Caco-2 (cell line): Measurements from ENCODE around the gene MIPEP. TPM values are rescaled to one million over a fixed set of nuclear protein-coding genes. Genes with fewer than 3 reads are reported as not detected.
"Not testable (repeated sequence)": the region's sequence is repeated elsewhere in the genome, so short reads cannot be mapped to it uniquely, and the experiment has no call there.

Experiments used
- BruUV-seq: library from RNA; stranded (reverse); fragments of 400-500 nt; replicated peaks from 2 replicates; lab custom pipeline; 2021; lab: Mats Ljungman, UMichigan
- CTCF ChIA-PET: fragments of 300-600 bp; sonication (Branson Sonifier 250); formaldehyde crosslinking; loops from one replicate; lab custom pipeline; 2022; ENCODE audit warnings: antibody characterized with exemption; lab: Charles Lee
- POLR2A ChIA-PET: fragments of 300-600 bp; sonication (Branson Sonifier 250); formaldehyde crosslinking; loops from one replicate; lab custom pipeline; 2022; ENCODE audit warnings: antibody characterized with exemption; lab: Charles Lee
- DNase-seq, 2 experiments: peaks; one replicate each; pipeline versions ENCODE4 v3.0.0 to v3.0.0-alpha.2; 2020 to 2022
- H3K27me3 ChIP-seq: replicated peaks from 2 replicates; pipeline ENCODE4 v1.6.0; 2011; ENCODE audit warnings: low read length; ENCODE audit not compliant: control insufficient read depth, insufficient read depth
- H3K36me3 ChIP-seq: 2 replicates; pipeline ENCODE4 v1.5.1; 2011; ENCODE audit warnings: low read length; ENCODE audit not compliant: control insufficient read depth, insufficient read depth
- H3K4me1 ChIP-seq: fragments of 250-450 bp; sonication (Bioruptor Pico); 2 replicates; pipeline ENCODE4 v1.5.1; 2020; ENCODE audit warnings: mild to moderate bottlenecking
- H3K4me3 ChIP-seq: 2 replicates; pipeline ENCODE4 v1.5.1; 2011; ENCODE audit warnings: low read depth, mild to moderate bottlenecking, control low read depth, low read length
- H3K9me3 ChIP-seq: fragments of 250-450 bp; sonication (Bioruptor Pico); 2 replicates; pipeline ENCODE4 v1.5.1; 2020; ENCODE audit warnings: mild to moderate bottlenecking, moderate library complexity
- H3K27ac Mint-ChIP-seq: one replicate; pipeline ENCODE4 v1.8.0; 2022; ENCODE audit warnings: mixed read lengths; ENCODE audit not compliant: unreplicated experiment
- H3K27me3 Mint-ChIP-seq: one replicate; pipeline ENCODE4 v1.8.0; 2022; ENCODE audit warnings: mixed read lengths; ENCODE audit not compliant: insufficient read depth, unreplicated experiment
- H3K36me3 Mint-ChIP-seq: one replicate; pipeline ENCODE4 v1.8.0; 2022; ENCODE audit warnings: mild to moderate bottlenecking, mixed read lengths; ENCODE audit not compliant: insufficient read depth, unreplicated experiment
- H3K4me1 Mint-ChIP-seq: one replicate; pipeline ENCODE4 v1.8.0; 2022; ENCODE audit warnings: low read depth, mixed read lengths; ENCODE audit not compliant: unreplicated experiment
- H3K4me3 Mint-ChIP-seq: one replicate; pipeline ENCODE4 v1.8.0; 2022; ENCODE audit warnings: mild to moderate bottlenecking, moderate library complexity, mixed read lengths; ENCODE audit not compliant: unreplicated experiment
- H3K9me3 Mint-ChIP-seq: one replicate; pipeline ENCODE4 v1.8.0; 2022; ENCODE audit warnings: mixed read lengths; ENCODE audit not compliant: unreplicated experiment
- intact Hi-C: fragments of 100-400 bp; cut with micrococcal nuclease; formaldehyde crosslinking; loops from one replicate; pipeline ENCODE4 v1.10.0; 2022; ENCODE audit not compliant: unreplicated experiment
- total RNA-seq: library from RNA; stranded (reverse); gene quantifications from 2 replicates; pipeline ENCODE4 v1.2.3, GENCODE V29; 2022
- TF ChIP-seq, protein P1 (sequence below), 2 experiments: fragments of 200-600 bp in 1 of 2; IDR thresholded peaks; 1 replicate in 1 of 2; 2 replicates in 1 of 2; pipeline versions ENCODE4 v1.5.1 to v1.8.0; 2011 to 2022; ENCODE audit warnings: antibody characterized with exemption in 1 of 2, control low read depth in 1 of 2, inconsistent platforms in 1 of 2, low read depth in 1 of 2, low read length in 1 of 2, mild to moderate bottlenecking in 1 of 2, moderate library complexity in 1 of 2; ENCODE audit not compliant: insufficient read depth in 1 of 2, severe bottlenecking in 1 of 2, unreplicated experiment in 1 of 2

MIPEP gene
- total RNA-seq, 1 experiment from 2014 or later, result 40.6 TPM

GRCh38 chr13:23750383-23751121 is 138.6 kb downstream of the MIPEP start:
- Mint-ChIP-seq H3K27me3 (no peaks in the 10 kb centered on the region), H3K4me3 (peak overlapping the region; percentile 45)

DNA sequence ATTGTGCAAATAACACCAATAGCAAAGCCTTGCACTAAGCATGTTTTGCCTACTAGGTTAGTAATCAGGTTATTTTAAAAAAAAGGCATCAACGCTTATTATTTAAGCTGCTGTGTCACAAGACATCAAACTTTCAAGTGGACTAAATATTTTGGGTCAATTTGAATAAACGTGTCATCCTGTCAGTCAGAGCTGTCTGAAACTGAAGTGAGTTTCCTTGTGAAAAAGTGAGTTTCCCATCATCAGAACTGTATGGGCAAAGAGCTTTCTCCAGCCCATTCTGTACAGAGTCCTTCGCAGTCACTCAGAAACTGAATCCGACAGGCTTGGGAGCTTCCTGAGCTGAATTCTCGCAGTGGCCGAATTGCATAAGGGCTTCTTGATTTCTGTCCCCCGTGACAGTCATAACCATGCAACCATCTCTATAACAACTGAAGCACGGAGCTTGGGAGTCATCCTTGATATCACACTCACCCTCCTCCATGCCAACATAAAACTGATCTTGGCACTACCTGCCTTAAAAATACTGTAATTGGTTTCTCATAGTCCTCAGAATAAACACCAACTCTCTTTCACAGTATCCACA is 139.8 kb downstream of the MIPEP start:
- H3K27me3 Mint-ChIP-seq, result no peaks in the 10 kb centered on the region
- no peak overlapping the region for H3K4me3 ChIP-seq
- H3K36me3 ChIP-seq, result 0 out of 2 replicates have a peak, but pooled peaks cover 1% of the 10 kb centered on the region
- no TSS peak for BruUV-seq
- no peak overlapping the region for H3K4me3 Mint-ChIP-seq
- peaks cover 11% of the 10 kb centered on the region for H3K36me3 Mint-ChIP-seq
- H3K4me1 Mint-ChIP-seq, result peaks cover 61% of the 10 kb centered on the region
- H3K27me3 ChIP-seq, result no peaks in the 10 kb centered on the region
- ChIA-PET POLR2A (no interaction called here), CTCF (interaction anchor here (0.7 kb wide), 1 partner anchor 61 kb away, joined by 3 read pairs; no protein-coding TSS in a partner anchor)
- DNase-seq, result no peak
- H3K4me1 ChIP-seq, result peaks cover 76% of the 10 kb centered on the region
- peak overlapping the region; percentile 89 for H3K27ac Mint-ChIP-seq
- intact Hi-C loops, result no loop called here
- H3K9me3 Mint-ChIP-seq, result no peaks in the 10 kb centered on the region
- H3K9me3 ChIP-seq, result no peaks in the 10 kb centered on the region
- TF ChIP-seq, protein P1, sequence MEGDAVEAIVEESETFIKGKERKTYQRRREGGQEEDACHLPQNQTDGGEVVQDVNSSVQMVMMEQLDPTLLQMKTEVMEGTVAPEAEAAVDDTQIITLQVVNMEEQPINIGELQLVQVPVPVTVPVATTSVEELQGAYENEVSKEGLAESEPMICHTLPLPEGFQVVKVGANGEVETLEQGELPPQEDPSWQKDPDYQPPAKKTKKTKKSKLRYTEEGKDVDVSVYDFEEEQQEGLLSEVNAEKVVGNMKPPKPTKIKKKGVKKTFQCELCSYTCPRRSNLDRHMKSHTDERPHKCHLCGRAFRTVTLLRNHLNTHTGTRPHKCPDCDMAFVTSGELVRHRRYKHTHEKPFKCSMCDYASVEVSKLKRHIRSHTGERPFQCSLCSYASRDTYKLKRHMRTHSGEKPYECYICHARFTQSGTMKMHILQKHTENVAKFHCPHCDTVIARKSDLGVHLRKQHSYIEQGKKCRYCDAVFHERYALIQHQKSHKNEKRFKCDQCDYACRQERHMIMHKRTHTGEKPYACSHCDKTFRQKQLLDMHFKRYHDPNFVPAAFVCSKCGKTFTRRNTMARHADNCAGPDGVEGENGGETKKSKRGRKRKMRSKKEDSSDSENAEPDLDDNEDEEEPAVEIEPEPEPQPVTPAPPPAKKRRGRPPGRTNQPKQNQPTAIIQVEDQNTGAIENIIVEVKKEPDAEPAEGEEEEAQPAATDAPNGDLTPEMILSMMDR (IDR thresholded peaks at IDR 0.05; ENCODE audit: insufficient read depth in 1 of 2, low read depth in 1 of 2, low read length in 1 of 2, severe bottlenecking in 1 of 2, unreplicated experiment in 1 of 2), result no peak

More at GRCh38 chr13:23750383-23751121, 138.6 kb downstream of the MIPEP start:
- H3K27ac Mint-ChIP-seq, result peak overlapping the region; percentile 89
- POLR2A ChIA-PET, result no interaction called here
- TF ChIP-seq, protein P1 (IDR thresholded peaks at IDR 0.05; ENCODE audit: insufficient read depth in 1 of 2, low read depth in 1 of 2, low read length in 1 of 2, severe bottlenecking in 1 of 2, unreplicated experiment in 1 of 2), result no peak
- no TSS peak for BruUV-seq
- intact Hi-C loops, result loop anchor here (2.0 kb wide), 1 partner anchor 26 kb away; no protein-coding TSS in a partner anchor
- Histone ChIP-seq H3K36me3 (0 out of 2 replicates have a peak, but pooled peaks cover 1% of the 10 kb centered on the region), H3K4me3 (no peak overlapping the region), H3K4me1 (peaks cover 75% of the 10 kb centered on the region), H3K9me3 (no peaks in the 10 kb centered on the region), H3K27me3 (no peaks in the 10 kb centered on the region)
- H3K36me3 Mint-ChIP-seq, result peaks cover 11% of the 10 kb centered on the region
- peaks cover 60% of the 10 kb centered on the region for H3K4me1 Mint-ChIP-seq
- no peak for DNase-seq
- CTCF ChIA-PET, result interaction anchor here (0.8 to 1.4 kb wide), 2 partner anchors 9 kb away, joined by 3 to 6 read pairs; no protein-coding TSS in a partner anchor
- H3K9me3 Mint-ChIP-seq, result no peaks in the 10 kb centered on the region

- Mint-ChIP-seq H3K36me3 (peaks cover 9% of the 10 kb centered on the region), H3K27ac (peak overlapping the region; percentile 15), H3K4me1 (peaks cover 63% of the 10 kb centered on the region), H3K4me3 (no peak overlapping the region), H3K27me3 (no peaks in the 10 kb centered on the region), H3K9me3 (no peaks in the 10 kb centered on the region)
- CTCF ChIA-PET, result no interaction called here
- no peaks in the 10 kb centered on the region for H3K27me3 ChIP-seq
- TF ChIP-seq, protein P1 (IDR thresholded peaks at IDR 0.05; ENCODE audit: insufficient read depth in 1 of 2, low read depth in 1 of 2, low read length in 1 of 2, severe bottlenecking in 1 of 2, unreplicated experiment in 1 of 2), result no peak
- DNase-seq, result no peak
- intact Hi-C loops, result no loop called here
- peaks cover 74% of the 10 kb centered on the region for H3K4me1 ChIP-seq
- H3K36me3 ChIP-seq, result 0 out of 2 replicates have a peak, but pooled peaks cover 1% of the 10 kb centered on the region
- no TSS peak for BruUV-seq
- POLR2A ChIA-PET, result no interaction called here
- H3K9me3 ChIP-seq, result no peaks in the 10 kb centered on the region
- H3K4me3 ChIP-seq, result no peak overlapping the region
These were observed 140.8 kb downstream of the MIPEP start for GRCh38 chr13:23748109-23748990.

GRCh38 chr13:23746141-23746540 is 143.1 kb downstream of the MIPEP start:
- H3K9me3 ChIP-seq, H3K27ac Mint-ChIP-seq, H3K36me3 Mint-ChIP-seq, H3K27me3 Mint-ChIP-seq, BruUV-seq, H3K27me3 ChIP-seq, DNase-seq, H3K4me3 Mint-ChIP-seq, H3K9me3 Mint-ChIP-seq, POLR2A ChIA-PET, H3K36me3 ChIP-seq, intact Hi-C loops, H3K4me3 ChIP-seq: not testable (repeated sequence)
- peaks cover 65% of the 10 kb centered on the region for H3K4me1 Mint-ChIP-seq
- peaks cover 69% of the 10 kb centered on the region for H3K4me1 ChIP-seq
- CTCF ChIA-PET, result interaction anchor here (0.6 kb wide), 1 partner anchor 39 kb away, joined by 8 read pairs; no protein-coding TSS in a partner anchor
